T-helper 22 cell (primary cell): ENCODE results near the gene NBL1.

Experiments
- DNase-seq: peaks from one replicate; pipeline ENCODE4 v3.0.0-alpha.2; 2020; ENCODE audit warnings: low read depth

Gene NBL1

DNA sequence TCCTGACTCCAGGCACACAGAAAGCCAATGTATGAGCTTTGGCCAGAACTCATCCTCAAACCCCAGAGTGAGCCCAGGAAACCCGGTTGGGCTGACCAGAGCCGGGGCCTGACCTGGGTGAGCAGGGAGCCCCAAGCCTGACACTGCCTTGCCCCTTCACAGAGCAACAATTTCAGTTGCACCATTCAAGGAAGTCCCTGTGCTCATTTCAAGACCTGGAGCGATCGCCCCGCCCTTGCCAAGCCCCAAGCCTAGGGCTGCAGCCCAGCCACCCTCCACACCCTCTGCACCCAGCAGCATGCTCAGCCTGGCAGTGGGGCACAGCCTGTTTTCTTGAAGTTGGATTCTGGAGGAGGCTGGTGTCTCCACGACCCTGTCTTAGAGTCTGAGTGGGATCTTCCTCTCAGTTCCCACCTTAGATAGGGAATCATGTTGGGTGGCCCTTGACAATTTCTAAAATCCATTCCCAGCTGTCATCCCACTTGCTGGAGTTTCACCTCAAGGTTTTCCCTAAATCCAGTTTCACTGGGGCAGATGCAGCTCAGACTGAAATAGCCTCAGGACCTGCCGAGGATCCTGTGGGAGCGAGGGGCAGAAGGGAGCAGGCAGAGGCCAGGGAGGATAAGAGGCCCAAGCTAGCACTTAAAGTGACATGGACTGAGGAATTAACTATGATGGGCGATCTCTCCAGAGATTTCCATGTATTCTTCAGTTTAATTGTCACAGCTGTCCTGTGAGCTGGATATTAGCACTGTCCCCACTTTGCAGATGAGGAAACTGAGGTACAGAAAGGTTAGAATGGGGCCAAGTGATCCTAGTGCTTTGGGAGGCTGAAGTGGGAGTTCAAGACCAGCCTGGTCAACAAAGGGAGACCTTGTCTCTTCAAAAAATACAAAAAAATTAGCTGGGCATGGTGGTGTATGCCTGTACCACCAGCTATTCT, 2.5 kb downstream of the NBL1 start:
- DNase-seq, result no peak

- no peak for DNase-seq
These were observed 3.5 kb downstream of the NBL1 start for GRCh38 chr1:19647643-19648042.

- DNase-seq, result no peak
These were observed 4.1 kb downstream of the NBL1 start for GRCh38 chr1:19648239-19648638.

DNA sequence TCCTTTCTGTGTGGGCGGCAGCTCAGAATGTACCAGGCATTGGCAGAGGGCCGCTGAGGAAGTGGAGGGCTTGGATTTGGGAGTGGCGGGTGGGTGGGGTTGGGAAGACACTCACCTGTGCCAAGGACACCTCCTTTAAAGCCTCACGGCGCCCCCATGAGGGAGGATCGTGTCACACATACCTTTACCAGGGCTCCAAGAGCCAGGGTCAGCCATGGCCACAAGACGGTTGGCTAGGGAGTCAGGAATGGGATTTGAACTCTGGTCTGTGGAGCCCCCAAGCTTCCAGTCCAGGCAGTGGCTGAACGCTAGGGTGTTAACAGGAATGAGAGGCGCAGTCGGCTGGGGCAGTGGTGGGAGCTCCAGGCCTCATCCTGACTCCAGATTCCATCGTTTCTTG, 4.6 kb downstream of the NBL1 start:
- no peak for DNase-seq

DNA sequence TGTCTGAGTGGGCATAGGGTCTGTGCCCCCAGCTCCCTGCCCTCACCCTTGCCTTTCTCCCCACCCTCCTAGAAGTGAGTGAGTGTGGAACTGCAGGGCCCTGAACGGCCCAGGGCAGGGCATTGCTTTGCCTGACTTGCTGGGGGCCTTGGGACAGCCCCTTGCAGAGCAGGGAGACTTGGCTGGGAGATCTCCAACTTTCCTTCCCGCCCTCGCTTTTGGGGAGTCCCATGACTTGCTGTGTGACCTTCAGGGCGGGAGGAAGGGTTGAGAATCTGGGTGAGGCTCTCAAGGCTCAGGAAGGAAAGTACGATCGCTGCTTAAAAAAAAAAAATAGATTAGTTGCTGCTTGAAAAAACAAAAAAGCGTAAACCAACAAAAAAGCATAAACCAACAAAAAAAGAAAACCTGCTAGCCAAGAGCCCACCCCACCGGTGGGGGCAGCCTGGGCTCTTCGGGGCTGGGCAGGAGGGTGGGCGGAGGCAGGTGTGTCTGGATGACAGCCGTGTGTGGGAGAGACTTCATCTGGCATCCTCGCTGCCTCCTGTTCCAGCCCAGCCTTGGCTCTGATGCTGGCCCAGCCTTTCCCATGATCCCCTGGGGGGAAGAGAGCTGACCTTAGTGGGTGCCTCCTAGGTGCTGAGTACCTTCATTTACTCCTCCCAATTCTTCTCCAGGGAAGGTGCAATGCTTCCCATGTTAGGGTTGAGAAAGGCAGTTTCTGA, 6.5 kb downstream of the NBL1 start:
- DNase-seq, result no peak

DNA sequence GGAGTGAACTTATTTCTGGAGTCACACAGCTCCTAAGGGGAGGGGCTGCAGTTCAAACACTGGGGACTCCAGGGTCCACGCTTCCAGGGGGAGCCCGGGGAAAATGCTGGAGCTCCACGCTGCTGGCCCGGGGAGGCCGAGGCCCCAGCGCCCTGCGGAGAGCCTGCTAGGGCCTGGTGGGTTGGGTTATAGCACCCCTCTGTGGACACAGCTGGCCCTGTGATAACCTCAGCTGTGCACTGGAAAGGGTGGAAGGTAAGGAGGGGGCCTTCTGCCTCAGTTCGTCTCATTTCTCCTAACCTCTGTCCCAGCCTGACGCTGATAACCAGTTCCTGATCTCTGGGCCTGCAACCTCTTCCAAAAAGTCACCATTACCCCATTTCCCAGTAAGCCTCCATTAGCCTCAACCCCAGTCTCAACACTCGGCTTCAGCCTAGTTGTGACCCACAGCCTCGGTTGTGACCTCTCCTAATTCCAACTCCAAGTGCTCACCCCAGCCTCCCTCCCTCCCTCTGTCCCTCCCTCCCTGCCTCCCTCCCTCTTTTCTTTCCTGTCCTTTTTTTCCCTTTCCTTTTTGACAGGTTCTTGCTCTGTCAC, 7.1 kb downstream of the NBL1 start:
- no peak for DNase-seq

DNA sequence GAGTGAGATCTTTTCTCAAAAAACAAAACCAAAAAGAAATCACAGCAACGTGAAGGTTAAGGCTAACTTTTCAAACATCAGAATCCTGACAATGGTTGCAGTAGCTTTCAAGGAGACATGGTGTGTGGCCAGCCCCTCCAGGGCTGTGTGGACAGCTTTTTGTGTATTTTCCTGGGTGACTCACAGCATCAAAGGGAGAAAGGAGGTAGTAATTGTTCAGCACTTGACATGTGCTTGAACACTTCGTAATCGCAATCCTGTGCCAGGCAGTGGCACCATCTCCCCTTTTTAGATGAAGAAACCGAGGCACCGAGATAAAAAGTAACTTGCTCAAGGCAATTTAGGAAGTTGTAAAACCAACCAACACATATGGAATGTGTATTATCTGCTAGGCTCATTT, 10.3 kb downstream of the NBL1 start:
- DNase-seq, result no peak

- no peak for DNase-seq
These were observed 11.0 kb downstream of the NBL1 start for GRCh38 chr1:19654886-19655717.

- DNase-seq, result no peak
These were observed 11.6 kb downstream of the NBL1 start for GRCh38 chr1:19655718-19656080.

- no peak for DNase-seq
These were observed 12.1 kb downstream of the NBL1 start for GRCh38 chr1:19656134-19656779.

GRCh38 chr1:19656780-19657466, 12.8 kb downstream of the NBL1 start:
- DNase-seq, result no peak

DNA sequence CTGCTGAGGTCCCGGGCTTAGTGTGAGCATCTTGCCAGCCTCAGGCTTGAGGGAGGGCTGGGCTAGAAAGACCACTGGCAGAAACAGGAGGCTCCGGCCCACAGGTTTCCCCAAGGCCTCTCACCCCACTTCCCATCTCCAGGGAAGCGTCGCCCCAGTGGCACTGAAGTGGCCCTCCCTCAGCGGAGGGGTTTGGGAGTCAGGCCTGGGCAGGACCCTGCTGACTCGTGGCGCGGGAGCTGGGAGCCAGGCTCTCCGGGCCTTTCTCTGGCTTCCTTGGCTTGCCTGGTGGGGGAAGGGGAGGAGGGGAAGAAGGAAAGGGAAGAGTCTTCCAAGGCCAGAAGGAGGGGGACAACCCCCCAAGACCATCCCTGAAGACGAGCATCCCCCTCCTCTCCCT, 13.4 kb downstream of the NBL1 start:
- no peak for DNase-seq

DNA sequence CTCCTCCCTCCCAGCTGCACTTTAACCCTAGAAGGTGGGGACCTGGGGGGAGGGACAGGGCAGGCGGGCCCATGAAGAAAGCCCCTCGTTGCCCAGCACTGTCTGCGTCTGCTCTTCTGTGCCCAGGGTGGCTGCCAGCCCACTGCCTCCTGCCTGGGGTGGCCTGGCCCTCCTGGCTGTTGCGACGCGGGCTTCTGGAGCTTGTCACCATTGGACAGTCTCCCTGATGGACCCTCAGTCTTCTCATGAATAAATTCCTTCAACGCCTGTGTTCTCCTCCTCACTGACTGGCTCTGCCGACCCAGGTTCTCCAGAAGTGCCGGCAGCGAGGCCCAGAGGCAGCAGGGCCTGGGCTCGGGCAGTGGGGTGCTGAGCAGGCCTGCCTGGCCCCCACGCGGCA, 14.1 kb downstream of the NBL1 start:
- no peak for DNase-seq

DNA sequence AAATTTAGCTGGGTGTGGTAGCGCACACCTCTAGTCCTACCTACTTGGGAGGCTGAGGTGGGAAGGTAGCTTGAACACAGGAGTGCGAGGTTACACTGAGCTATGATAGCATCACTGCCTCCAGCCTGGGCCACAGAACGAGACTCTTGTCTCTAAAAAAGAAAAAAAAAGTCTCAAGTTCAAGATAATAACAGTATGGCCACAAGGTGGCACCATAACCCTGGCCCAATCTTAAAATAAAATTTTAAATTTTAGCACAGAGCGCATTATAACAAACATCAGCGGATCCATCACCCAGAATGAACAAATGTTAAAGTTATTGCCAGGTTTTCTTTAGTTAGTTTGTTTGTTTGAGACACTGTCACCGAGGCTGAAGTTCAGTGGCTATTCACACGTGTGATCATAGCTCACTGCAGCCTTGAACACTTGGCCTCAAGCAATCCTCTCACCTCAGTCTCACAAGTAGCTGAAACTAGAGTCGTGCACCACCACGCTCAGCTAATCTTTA, 17.7 kb downstream of the NBL1 start:
- no peak for DNase-seq

DNA sequence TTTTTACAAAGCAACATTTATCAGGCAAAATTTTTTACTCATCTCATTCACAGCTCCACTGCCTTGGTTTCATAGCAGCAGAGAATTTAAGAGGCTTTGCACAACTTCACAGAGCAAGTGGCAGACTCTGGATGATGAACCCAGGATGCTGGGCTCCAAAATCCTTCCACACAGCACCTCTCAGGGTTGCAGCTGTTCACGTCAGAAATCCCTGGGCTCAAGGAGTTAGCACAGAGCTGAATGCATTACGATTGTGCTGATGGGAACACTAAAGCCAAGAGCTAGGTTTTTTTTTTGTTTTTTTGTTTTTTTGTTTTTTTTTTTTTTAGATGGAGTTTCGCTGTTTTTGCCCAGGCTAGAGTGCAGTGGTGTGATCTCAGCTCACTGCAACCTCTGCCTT, 18.2 kb downstream of the NBL1 start:
- no peak for DNase-seq

- no peak for DNase-seq
These were observed 20.5 kb downstream of the NBL1 start, which contains the start of gene HTR6 for GRCh38 chr1:19664453-19665185. HTR6 (plus strand) TSS chr1:19664875; CDS start chr1:19665754, 879 bp downstream.

GRCh38 chr1:19665186-19665495, 21.0 kb downstream of the NBL1 start:
- no peak for DNase-seq

DNA sequence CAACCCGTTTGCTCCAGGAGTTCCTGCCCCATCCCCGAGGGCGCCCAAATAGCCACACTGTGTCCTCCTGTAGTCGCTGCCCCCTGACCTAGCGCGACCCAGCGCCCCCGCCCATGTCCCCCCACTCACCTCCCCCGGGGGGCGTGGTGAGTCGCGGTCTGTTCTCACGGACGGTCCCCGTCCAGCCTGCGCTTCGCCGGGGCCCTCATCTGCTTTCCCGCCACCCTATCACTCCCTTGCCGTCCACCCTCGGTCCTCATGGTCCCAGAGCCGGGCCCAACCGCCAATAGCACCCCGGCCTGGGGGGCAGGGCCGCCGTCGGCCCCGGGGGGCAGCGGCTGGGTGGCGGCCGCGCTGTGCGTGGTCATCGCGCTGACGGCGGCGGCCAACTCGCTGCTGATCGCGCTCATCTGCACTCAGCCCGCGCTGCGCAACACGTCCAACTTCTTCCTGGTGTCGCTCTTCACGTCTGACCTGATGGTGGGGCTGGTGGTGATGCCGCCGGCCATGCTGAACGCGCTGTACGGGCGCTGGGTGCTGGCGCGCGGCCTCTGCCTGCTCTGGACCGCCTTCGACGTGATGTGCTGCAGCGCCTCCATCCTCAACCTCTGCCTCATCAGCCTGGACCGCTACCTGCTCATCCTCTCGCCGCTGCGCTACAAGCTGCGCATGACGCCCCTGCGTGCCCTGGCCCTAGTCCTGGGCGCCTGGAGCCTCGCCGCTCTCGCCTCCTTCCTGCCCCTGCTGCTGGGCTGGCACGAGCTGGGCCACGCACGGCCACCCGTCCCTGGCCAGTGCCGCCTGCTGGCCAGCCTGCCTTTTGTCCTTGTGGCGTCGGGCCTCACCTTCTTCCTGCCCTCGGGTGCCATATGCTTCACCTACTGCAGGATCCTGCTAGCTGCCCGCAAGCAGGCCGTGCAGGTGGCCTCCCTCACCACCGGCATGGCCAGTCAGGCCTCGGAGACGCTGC, 21.7 kb downstream of the NBL1 start:
- no peak for DNase-seq

- DNase-seq, result no peak
These were observed 24.8 kb downstream of the NBL1 start for GRCh38 chr1:19668888-19669287.
